ENCODE results near the gene STRN4.

Gene STRN4

DNA sequence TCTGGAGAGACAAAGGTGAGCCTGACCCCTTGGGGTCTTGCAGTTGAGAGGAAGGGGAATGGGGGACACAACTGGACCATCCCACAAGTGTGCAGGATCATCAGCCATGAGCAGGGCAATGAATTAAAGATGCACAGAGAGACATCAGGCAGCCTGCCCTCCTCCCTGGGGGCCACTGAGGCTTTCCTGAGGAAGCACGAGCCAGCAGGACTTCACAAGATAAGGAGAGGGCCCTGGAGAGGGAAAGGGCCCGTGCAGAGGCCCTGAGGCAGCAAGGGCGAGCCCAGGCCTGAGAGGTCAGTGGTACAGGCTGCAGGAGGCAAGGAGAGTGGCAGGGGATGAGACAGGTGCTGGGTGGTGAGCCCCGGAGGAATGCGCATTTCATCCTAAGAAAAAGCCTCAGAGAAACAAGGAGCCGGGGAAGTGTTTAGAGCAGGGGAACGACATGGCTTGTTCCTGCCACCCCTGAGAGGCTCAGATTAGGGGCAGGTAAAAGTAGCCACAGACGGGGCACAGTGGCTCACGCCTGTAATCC, 20.3 kb downstream of the STRN4 start:
- Mint-ChIP-seq H3K27me3 (no peaks in the 10 kb centered on the region), H3K27ac (peak overlapping the region in 1 of 2 donors; percentile 13), H3K4me1 (peaks cover 71% of the 10 kb centered on the region), H3K9me3 (no peaks in the 10 kb centered on the region), H3K4me3 (no peak overlapping the region)
- ATAC-seq (no peak), DNase-seq (no peak)

DNA sequence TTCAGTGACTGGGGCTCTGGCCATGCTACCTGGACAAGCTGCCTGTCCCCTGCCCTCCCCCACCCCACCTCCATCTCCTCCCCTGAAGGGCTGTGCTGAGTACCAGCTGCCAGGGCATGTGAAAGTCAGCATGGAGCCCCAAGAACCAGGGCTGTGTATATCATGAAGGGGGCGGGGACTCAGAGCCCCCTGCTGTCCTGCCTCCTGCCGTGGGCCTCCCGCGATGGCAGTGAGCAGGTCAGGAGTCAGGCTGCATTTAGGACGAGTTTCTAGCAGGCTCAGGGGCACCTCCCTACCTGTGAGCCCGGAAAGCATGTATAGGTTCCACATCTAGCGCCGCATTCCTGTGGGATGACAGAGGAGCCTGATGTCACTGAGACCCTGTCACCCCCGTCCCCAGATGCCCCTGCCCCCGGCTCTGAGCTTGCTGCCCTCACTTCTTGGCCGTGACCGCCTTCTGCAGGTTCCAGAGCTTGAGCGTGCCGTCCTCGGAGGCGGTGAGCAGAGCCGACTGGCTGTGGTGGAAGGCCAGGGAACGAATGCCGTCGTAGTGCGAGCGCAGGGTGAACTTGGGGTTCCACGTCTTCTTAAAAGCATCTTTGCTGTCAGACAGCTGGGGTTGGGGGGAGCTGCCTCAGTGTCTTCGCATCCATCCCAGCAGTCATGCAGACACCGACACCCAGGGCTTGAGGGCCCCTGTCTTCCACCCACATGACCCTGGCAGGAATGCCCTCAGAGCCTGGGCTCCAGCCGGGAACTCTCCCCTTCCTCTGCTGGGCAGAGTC, 21.0 kb downstream of the STRN4 start:
- Mint-ChIP-seq H3K27me3 (no peaks in the 10 kb centered on the region), H3K4me1 (peaks cover 74% of the 10 kb centered on the region), H3K9me3 (no peaks in the 10 kb centered on the region), H3K27ac (no peak overlapping the region), H3K4me3 (no peak overlapping the region)
- DNase-seq, result no peak
- ATAC-seq, result no peak

DNA sequence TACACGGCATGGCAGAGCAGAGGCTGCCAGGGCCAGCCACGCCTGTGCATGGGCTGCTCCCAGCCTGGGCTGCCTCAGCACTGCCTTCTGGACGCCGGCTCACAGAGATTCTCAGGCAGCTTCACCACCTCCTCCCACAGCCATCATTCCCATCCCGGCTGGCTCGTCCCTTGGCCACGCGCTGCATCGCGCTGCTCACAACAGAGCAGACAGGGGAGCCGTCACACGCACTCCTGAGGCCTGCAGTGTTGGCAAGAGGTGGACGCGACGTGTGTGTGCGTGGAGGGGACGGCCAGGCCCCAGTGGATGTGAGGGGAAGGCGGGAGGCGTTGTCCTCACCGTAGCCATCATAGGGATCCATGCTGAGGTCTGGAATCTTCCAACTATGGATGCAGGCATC, 21.8 kb downstream of the STRN4 start:
- Mint-ChIP-seq H3K4me1 (peaks cover 74% of the 10 kb centered on the region), H3K9me3 (no peaks in the 10 kb centered on the region), H3K27me3 (no peaks in the 10 kb centered on the region), H3K4me3 (peak overlapping the region in 1 of 2 donors; percentile 29), H3K27ac (no peak overlapping the region)
- ATAC-seq (no peak), DNase-seq (no peak)

DNA sequence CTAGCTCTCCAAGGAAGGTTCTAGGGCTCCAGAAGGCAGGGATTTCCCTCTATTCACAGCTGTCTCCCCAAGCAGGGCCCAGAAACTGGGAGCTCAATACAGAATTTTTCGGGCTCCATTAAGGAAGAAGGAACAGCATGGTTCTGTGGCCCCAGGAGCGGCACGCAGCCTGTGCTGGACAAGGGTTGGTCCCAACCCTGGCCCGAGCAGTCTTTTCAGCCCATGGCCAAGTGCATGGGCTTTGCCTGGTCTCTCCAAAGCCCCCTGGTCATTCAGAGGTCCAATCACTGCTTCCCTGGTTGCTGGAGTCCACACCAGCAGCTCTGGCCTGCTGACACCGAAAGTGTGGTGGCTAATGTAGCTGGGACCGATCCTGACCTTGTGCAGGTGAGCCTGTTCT, 22.8 kb downstream of the STRN4 start:
- ATAC-seq (no peak), DNase-seq (no peak)
- H3K4me3 Mint-ChIP-seq, result no peak overlapping the region
- peaks cover 74% of the 10 kb centered on the region for H3K4me1 Mint-ChIP-seq
- no peak overlapping the region for H3K27ac Mint-ChIP-seq
- no peaks in the 10 kb centered on the region for H3K27me3 Mint-ChIP-seq
- H3K9me3 Mint-ChIP-seq, result no peaks in the 10 kb centered on the region

DNA sequence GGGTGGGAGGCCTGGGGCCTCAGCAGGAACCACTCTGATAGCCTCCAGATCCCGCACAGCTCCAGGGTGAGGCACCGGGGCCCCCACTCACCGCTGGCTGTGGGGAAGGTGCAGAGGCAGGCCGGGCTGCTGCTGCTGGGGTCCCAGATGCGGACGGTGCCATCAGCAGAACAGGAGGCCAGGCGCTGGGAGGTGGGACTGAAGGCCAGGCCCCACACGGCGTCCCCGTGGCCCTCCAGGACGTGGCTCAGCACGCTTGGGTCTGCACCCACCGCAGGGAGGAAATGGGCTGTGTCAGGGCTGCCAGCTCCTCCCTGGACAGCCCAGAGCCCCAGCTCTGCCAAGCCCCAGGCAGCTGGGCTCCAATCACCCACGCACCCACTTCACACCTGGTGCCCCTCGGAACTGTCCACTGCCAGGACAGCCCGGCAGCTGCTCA, 23.2 kb downstream of the STRN4 start:
- no peaks in the 10 kb centered on the region for H3K9me3 Mint-ChIP-seq
- no peak for DNase-seq
- no peak for ATAC-seq
- no peak overlapping the region for H3K27ac Mint-ChIP-seq
- H3K4me1 Mint-ChIP-seq, result peaks cover 76% of the 10 kb centered on the region
- H3K27me3 Mint-ChIP-seq, result no peaks in the 10 kb centered on the region
- no peak overlapping the region for H3K4me3 Mint-ChIP-seq

DNA sequence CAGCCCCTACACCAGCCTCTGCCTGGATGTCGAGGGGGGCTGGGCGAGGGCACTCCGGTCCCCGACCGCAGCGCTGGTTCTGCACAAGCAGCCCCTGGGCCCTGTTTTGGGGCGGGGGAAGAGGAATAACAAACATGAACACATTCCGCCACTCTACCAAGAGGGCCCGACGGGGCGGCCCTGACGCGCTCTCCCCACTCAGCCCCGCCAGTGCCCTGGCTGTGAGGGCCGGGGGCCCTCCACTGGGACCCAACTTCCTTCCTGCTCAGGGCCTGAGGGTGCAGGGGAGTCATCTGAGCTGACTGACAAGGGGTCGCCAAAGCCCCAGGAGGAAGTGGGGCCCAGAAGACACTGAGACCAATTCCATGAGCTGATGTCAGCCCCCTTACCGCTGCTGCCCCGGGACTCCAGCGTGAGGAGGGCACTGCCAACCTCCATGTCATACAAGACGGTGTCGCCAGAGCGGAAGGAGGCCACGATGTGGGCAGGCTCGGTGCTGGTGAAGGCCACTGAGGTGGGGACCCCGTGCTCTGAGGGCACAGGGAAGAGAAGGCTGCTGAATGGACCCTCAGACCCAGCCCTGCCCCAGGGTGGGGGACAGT, 23.7 kb downstream of the STRN4 start:
- no peaks in the 10 kb centered on the region for H3K9me3 Mint-ChIP-seq
- no peak overlapping the region for H3K4me3 Mint-ChIP-seq
- ATAC-seq (no peak), DNase-seq (no peak)
- peaks cover 79% of the 10 kb centered on the region for H3K4me1 Mint-ChIP-seq
- no peaks in the 10 kb centered on the region for H3K27me3 Mint-ChIP-seq
- no peak overlapping the region for H3K27ac Mint-ChIP-seq

DNA sequence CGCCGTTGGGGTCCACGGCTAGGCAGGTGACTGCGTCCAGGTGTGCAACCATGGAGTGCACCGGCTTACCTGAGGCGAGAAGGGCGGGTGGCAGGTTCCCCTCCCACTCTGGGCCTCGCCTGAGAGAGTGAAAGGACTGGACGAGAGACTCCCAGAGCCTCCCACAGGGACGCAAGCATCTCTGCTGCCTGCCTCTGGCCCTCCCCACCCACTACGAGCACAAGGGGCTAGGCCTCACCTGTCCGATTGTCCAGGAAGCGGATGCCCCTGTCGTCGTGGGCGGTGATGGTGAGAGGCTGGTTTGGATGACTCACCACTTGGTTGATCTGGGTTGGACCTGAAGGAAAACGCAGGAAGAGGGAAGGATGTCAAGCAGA, 24.3 kb downstream of the STRN4 start:
- no peaks in the 10 kb centered on the region for H3K9me3 Mint-ChIP-seq
- H3K27ac Mint-ChIP-seq, result no peak overlapping the region
- DNase-seq (no peak), ATAC-seq (no peak)
- H3K4me3 Mint-ChIP-seq, result no peak overlapping the region
- peaks cover 76% of the 10 kb centered on the region for H3K4me1 Mint-ChIP-seq
- H3K27me3 Mint-ChIP-seq, result no peaks in the 10 kb centered on the region

DNA sequence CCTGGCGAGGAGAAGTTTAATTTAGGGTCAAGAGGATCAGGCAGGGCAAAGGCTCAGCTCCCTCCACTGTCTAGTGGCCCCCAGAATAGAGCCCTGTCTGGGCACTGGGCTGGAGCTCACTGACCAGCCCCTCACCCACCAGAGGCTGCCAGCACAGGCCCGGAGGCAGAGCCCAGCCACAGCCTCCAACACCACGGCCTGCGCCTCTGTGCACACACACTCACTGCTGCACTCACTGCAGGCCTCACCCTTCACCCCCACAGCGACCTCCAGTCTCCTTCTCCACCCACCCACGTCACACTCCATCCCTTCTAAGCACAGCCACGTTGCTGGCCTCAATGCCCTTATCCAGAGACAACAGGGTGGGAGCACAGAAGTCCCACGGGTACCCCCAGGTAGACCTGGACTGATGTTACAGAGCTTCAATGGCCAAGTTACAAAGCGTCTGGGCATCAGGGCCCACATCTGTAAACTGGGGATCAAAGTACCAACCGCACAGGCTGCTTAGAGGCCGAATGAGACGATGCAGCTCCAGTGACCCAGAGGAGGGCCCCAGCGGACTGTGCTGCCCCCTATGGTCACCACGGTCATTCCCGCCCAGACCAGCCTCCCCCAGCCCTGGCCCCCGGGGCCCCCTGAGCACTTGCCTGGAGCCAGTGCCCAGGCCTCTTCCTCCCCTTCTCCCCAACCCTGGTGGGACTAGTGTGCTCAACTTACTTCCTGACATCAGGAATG, 24.8 kb downstream of the STRN4 start:
- H3K9me3 Mint-ChIP-seq, result no peaks in the 10 kb centered on the region
- no peaks in the 10 kb centered on the region for H3K27me3 Mint-ChIP-seq
- no peak overlapping the region for H3K4me3 Mint-ChIP-seq
- DNase-seq, result no peak
- no peak overlapping the region for H3K27ac Mint-ChIP-seq
- ATAC-seq, result no peak
- H3K4me1 Mint-ChIP-seq, result peaks cover 73% of the 10 kb centered on the region

DNA sequence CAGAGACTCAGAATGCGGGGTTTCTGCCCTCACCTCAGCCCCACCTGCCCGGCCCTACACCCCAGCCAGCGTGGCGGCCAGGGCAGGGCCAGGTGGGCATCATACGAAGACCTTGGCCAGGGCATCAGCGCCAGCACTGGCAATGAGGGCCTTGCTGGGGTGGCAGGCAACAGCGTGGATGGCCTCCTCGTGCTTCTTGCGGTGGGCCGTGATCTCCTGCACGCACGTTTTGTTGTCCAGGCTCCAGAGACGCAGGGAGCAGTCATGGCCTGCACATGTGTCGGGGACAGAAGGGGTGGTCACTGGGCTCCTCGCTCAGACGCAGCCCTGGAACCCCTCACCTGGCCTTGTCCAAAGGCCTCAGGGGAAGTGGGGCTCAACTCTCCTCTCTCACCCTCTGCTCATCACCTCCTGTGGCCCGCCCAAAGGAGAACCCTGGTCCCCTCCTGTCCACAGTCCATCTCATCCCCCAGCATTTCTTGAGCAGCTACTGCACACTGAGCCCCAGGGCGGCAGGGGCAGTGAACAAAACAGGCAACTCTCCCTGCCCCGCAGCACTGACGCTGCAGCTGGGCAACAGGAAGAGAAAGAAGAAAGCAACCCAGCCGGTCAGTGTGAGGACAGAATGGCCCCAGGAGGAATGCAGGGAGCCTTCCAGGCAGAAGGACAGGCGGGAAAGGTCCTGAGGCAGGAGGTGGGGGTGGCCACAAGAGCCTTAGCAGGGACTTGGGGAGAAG, 25.6 kb downstream of the STRN4 start:
- H3K27me3 Mint-ChIP-seq, result no peaks in the 10 kb centered on the region
- no peak overlapping the region for H3K27ac Mint-ChIP-seq
- H3K4me1 Mint-ChIP-seq, result peaks cover 75% of the 10 kb centered on the region
- no peak overlapping the region for H3K4me3 Mint-ChIP-seq
- ATAC-seq (no peak), DNase-seq (no peak)
- H3K9me3 Mint-ChIP-seq, result no peaks in the 10 kb centered on the region

DNA sequence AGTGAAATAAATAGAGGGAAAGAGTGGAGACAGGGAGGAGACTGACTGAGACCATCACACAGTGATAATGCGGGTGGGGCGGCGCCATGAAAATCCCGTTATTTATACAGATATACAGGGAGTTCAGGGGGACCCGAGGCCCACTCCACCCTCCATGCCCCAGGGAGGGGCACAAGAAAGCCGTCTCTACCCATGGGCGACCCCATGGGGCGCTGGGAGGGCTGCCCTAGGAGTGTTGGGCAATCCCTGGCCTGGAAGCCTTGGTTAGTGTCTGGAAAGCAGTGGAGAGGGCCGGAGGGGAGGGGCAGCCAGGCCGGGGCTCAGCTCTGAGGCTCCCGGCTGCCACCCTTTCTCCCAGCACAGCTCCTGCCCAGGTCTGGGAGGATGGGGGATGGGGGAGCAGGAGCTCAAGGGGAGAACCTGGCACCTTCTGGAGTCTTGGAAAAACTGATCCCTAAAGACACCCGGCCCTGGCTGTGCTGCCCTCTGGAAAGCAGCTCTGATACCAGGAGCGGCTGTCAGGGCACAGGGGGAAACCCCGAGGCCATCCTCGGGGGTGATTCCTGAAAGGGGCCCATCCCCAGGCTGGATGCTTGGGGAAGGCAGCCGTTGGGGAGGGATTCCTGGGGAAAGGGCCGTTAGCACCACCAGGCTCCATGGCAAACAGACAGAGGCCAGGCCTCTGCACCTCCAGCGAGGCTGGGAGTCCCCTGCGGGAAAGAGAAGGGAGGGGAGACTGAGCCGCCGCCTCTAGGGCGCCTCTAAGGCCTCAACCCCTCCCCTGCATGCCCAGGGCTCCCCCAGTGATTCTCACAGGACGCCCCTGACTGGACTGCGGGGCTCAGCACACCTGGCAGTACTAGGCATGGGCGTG, 26.4 kb downstream of the STRN4 start:
- Mint-ChIP-seq H3K27ac (peak overlapping the region in 1 of 2 donors; percentile 51), H3K9me3 (no peaks in the 10 kb centered on the region), H3K4me3 (no peak overlapping the region), H3K27me3 (no peaks in the 10 kb centered on the region), H3K4me1 (peaks cover 82% of the 10 kb centered on the region)
- ATAC-seq (no peak), DNase-seq (no peak)

DNA sequence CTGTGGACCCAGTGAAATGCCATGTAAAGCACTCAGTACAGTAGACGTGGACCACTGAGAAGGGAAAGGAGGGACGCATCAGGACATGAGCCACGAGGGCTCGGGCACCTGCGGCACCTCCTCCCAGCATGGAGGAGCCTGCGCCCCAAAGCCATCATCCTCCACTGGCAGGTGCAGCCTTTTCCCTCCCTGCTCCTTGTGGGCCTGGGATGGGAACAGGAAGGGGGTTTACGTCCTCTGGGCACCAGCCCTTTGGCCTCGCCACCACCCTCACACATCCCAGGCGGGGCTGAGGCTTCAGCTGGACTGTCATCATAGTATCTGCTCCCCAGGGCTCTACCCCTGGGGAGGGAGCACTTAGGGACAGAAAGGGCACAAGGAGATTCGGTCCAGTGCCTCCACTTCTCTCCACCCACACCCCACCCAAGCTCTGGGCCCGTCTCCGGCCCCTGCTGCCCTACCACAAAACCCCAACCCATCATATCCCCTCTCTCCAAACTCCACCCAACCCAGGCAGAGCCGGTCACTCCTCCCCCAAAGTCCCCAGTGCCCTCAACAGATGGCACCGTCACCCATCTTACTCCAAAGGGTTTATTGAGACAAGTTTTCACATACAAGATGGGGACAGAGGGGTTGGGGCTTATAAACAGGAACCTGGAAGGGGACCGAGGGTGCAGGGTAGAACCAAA, 27.2 kb downstream of the STRN4 start:
- ATAC-seq, result no peak
- peaks cover 81% of the 10 kb centered on the region for H3K4me1 Mint-ChIP-seq
- no peak overlapping the region for H3K27ac Mint-ChIP-seq
- H3K9me3 Mint-ChIP-seq, result no peaks in the 10 kb centered on the region
- H3K27me3 Mint-ChIP-seq, result no peaks in the 10 kb centered on the region
- no peak for DNase-seq
- H3K4me3 Mint-ChIP-seq, result peak overlapping the region; percentile 95 to 98

DNA sequence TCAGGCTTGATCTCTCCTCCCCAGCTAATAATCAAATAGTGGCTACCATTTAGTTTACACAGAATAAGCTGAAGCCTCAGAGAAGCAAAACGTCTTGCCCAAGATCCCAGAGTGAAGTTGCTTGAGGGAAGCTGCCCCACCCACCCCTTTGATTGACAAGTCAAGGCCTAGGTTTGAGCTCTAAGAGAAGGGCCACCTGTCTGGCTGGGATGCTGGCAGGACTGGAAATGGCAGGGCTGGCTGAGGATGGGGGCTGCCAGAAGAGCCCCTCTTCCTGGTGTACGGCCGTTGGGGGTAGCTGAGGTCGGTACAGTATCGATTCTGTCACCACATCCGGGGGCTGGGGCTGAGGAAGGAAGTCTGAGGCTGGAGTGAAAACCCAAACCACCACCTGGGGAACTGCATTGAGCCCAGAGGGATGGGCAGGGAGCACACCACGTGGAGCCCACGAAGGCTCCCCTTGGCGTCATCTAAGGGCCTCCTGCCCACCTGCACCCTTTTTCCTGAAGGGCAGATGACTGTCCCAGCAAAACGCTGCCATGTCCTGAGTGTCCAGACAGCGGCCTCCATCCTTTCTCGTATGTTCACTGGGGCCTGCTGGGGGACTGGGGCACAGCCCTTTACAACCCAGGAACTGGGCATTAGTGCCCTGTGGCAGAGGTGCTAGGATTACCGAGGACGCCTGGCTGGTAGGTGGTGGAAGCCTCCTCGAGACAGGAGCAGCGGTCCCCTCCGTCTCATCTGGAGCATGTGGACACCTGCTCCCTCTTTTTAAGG, 27.9 kb downstream of the STRN4 start:
- Mint-ChIP-seq H3K9me3 (no peaks in the 10 kb centered on the region), H3K27me3 (no peaks in the 10 kb centered on the region), H3K4me1 (peaks cover 83% of the 10 kb centered on the region), H3K27ac (peak overlapping the region; percentile 69 to 84), H3K4me3 (peak overlapping the region; percentile 95 to 98)
- DNase-seq (peak; percentile 53 to 67), ATAC-seq (peak; percentile 47)

DNA sequence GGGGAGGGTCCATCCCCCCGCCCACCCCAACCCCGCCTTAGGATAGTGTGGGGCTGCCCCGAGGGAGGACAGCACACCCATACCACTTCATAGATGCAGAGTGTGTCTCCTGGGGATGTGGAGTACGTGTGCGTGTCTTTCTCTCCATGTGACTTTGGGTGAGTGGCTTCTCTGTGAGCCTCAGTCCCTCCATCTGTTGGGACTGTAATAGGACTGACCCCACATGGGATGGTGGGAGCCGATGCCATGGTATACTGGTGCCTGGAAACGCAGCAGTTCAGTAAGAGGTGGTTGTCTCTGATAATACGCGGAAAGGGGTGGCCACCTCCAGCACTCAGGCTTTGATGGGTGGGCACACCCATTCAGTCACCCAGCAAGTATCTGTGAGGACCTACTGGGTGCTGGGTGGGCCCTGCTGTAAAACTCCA, 28.5 kb downstream of the STRN4 start:
- peak overlapping the region; percentile 69 to 84 for H3K27ac Mint-ChIP-seq

More for the DNA sequence above, 28.5 kb downstream of the STRN4 start:
- Mint-ChIP-seq H3K9me3 (no peaks in the 10 kb centered on the region), H3K27me3 (no peaks in the 10 kb centered on the region), H3K4me3 (peak overlapping the region; percentile 95 to 98), H3K4me1 (peaks cover 79% of the 10 kb centered on the region)
- DNase-seq, result no peak
- peak; percentile 56 for ATAC-seq
